ENCODE data around the gene SOSTDC1.
"Not testable (repeated sequence)": the region's sequence is repeated elsewhere in the genome, so short reads cannot be mapped to it uniquely, and the experiment has no call there.

The SOSTDC1 gene, protein sequence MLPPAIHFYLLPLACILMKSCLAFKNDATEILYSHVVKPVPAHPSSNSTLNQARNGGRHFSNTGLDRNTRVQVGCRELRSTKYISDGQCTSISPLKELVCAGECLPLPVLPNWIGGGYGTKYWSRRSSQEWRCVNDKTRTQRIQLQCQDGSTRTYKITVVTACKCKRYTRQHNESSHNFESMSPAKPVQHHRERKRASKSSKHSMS

DNA sequence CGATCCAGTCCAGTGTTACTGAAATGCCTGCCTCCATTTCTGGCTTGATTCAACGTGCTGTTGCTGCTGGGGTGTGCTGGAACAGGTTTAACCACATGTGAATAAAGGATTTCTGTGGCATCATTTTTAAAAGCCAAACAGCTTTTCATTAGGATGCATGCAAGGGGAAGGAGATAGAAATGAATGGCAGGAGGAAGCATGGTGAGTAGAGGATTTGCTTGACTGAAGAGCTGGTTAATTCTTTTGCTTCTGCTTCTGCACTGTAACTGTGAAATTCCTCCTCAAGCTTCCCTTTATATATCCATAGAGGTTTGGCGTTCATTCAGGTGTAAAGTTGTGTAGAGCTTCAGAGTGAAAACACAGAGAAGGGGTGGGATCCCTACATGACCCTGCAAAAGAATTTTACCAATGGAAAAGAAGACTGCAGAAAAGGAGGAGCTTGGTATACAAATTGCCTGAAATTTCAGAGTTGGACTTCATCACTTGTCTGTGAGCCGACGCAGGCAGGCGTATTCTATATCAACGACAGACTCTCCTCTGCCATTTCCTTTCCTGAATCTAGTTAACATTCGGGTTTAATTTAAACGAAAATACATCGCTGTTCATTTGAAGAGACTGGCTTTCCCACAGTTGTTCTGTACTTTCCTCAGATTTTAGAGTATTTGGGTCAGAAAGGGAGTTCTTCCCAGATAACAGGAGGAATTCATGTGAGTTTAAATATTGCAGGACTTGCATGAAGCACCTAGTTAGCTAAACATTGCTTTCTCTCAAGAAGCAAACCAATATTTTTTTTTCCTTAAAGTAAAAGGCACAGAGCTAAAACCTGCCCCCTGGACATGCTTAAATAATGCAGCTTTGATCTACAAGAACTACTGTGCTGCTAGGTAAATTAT, at the start of gene SOSTDC1:
Gene SOSTDC1 (minus strand): TSS at position 270 of the 893 bp plus-strand sequence. CDS start 70 bp downstream, at position 200.
- no peak for DNase-seq

DNA sequence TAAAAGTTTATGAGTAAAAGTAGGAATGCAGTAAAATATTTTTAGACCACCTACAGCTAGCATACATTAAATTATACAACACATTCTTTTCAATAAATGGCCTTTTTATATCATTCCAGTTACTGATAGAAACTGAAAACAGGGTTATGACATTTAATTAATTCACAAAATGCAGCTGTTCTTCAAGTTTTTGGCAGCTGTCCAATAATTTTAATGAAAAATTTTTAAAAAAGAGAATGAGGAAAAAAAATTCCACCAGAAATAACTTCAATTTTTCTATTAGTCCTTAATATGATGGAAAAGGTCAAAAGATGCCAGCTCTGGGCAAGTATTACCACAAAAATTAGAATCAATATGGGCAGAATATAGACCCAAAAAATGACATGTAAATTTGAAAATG, 49.2 kb upstream of the SOSTDC1 start:
- DNase-seq, result no peak

DNA sequence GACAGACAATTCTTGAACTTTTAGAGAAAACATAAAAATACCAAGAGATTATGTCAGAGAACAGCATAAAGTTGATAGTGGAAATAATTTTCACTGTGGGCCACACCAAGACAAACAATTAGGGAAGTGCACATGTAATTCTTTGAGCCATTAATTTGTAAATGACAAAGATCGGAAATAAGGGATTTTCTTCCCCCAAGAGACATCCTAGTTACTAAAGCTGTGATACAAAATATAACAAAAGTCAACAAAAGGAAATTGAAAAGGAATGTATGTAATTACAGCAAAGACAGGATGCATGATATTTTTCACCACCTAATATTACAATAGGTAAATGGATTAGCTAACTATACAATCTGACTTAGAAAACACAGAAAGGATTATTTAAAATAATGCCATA, 48.7 kb upstream of the SOSTDC1 start:
- no peak for DNase-seq

DNA sequence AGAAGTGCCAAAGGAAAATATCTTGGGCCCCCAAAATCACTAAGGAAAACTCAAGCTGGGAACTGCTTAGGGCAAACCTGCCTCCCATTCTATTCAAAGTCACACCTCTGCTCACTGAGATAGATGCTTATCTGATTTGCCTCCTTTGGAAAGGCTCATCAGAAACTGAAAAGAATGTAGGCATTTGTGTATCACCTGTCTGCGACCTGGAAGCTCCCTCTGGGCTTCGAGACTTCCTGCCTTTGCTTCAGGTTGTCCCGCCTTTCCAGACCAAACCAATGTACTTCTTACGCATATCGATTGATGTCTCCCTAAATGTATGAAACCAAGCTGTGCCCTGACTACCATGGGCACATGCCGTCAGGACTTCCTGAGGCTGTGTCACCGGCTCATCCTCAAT, 46.6 kb upstream of the SOSTDC1 start:
- no peak for DNase-seq

DNA sequence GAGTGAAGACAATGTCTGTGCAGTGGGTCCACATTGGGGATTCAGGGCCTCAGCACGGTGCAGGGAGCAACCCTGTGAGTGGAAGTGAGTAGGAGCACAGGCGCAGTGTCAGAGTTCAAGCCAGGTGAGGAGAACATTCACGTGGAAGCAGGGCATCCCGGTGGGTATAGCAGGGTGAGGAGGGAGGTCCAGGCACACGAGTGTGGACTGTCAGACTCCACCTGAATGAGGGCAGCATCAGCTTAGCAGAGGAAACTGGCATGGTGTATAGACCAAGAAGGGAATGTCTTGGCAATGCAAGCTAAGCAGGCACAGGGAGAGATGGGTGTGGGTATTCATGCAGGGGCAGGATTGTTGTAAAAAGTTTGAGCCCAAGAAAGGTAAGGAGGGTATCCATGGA, 45.8 kb upstream of the SOSTDC1 start:
- no peak for DNase-seq

DNA sequence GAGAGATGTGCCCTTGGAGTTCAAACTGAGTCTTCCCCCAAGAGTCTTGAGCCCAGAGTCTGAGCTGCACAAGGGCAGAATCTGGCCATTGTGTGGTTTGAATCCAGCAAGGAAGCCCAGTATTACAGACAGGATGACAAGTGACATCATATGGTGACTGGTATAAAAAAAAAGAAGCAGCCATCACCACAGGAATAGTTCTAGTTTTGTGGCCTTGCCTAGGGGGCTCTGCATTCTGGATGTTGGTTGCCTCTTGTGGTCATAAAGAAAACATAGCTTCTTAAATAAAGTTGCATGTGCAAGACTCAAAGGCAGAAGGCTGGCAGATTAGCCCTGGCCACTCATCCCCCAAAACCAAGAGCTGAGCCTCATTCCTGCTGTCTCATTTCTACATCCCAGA, 44.3 kb upstream of the SOSTDC1 start:
- no peak for DNase-seq

DNA sequence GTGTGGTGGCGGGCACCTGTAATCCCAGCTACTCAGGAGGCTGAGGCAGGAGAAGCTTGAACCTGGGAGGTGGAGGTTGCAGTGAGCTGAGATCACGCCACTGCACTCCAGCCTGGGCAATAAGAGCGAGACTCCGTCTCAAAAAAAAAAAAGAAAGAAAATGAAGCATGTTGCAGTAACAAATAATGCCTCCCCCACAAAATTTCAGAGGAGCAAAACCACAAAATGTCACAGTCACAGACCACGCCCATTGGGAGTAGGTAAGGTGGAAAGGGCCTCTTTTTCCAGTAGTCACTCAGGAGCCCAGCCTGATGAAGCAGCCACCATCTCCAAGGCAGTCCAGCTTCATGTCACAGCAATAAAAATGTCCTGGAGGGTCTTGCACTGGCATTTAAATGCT, 40.9 kb upstream of the SOSTDC1 start:
- not testable (repeated sequence) for DNase-seq

DNA sequence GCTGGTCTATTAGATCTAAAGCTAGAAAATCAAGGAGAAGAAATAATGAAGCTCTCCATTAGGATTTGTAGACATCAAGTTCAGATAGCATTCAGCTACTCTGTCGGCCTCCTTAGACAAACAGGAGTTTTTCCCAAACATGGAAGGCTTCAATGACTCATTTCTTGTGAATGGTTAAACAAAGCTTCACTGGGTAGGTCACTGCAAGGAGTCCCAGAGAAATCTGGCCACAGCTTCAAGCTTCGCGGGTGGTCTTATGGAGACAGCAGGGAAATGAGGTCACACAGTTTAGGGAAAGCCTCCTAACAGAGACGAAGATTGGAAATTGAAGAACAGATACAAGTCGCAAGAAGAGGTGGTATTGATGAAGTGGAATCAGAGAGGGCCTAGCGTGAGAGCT, 38.5 kb upstream of the SOSTDC1 start:
- DNase-seq, result no peak

DNA sequence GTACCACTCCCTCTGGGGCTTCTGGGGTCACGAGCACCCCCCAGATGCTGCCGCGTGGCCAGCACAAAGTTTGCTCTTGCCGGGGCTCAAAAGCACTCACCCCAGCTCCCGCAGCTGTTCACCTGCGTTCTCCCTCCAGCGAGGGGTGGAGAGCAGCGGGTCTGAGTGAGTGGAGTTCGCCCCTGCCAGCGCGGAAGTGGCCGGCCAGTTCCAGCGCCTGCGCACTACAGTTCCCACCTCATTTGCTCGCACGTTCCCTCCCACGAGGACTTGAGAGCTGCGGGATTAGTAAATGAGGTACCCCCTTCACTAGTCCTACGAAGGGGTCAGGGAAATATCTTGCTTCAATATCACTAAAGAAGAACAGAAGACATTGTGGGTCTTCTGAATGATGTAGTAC, 36.8 kb upstream of the SOSTDC1 start:
- no peak for DNase-seq

DNA sequence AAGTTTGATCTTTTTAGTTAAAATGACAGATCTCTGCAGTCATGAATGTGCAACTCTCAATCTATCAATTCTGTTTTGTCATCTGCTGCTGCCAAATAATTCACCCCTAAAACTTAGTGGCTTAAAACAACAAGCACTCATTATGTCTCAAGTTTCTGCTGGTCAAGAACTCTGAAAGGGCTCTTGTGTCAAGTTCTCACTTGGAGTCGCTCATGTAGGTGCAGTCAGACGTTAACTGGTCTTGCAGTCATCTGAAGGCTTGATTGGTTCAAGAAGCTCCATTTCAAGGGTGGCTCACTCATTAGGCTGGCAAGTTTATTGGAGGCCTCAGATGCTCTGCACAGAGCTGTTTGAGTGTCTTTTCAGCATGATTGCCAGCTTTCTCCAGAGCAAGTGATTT, 32.6 kb upstream of the SOSTDC1 start:
- DNase-seq, result no peak

DNA sequence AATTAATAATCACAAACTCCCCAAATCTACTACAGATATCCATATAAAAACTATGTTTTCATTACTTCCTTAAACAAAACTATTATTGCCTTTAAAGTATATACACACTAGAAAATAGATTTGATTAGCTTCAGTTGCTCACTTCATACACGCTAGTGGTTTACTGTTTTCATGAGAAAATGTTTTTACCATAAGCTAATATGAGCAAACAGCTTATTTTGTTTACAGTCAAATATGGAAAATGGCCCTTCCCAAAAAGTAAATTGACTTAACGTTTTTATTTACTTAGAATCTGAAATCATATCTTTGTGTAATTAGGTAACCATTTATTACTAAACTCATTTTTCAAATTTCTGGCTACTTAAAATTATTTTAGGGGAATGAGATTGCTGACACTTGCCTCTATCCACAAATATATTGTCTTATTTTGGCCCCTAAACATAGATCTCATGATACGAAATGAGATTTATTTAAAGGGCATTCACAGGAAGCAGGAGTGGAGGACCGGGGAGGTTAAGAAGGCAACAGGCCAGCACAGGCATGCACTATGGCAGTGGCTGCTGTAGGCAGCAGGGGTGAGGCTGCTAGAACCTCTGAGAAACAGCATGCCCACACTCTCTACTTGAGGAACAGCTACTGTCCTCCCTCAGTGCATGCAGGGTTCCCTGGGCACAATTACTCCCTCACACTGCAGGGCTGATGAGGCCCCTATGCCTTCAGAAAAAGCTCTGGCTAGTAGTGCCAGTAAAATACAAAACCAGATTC, 29.6 kb upstream of the SOSTDC1 start:
- no peak for DNase-seq

DNA sequence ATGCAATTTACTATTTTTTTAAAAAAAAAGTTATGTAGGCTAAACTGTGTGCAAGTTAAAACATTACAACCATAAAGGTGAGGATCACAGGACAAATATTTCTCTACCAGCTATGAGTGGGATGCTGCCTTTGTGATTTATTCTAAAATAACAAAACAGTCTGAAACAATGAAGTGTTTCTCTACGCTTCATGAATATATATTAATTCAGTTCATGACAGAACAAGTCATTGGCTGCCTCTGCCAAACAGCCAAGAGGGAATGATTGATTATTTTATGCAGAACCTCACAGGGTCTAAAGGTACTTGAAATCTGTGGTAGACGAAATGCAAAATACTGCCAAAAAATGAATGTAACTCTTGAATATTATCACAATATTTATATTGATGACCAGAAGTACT, 29.0 kb upstream of the SOSTDC1 start:
- DNase-seq, result no peak

DNA sequence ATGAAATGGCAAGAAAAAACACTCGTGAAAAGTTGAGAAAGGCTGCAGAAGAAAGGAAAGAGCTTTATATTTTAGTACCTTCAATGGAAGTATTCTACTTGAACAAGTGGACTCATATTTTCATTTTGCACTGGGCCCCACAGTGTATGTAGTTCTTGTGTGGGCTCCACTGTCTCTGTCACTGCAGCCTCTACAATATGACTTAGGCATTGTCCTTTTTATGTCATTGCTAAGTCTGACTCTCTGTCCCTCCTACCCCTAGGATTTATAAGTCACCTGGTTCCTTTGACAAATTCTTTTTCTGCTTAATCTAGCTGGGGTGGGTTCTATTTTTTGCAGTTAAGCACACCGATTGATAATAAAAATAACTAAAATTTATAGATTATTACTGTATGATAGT, 27.7 kb upstream of the SOSTDC1 start:
- no peak for DNase-seq

DNA sequence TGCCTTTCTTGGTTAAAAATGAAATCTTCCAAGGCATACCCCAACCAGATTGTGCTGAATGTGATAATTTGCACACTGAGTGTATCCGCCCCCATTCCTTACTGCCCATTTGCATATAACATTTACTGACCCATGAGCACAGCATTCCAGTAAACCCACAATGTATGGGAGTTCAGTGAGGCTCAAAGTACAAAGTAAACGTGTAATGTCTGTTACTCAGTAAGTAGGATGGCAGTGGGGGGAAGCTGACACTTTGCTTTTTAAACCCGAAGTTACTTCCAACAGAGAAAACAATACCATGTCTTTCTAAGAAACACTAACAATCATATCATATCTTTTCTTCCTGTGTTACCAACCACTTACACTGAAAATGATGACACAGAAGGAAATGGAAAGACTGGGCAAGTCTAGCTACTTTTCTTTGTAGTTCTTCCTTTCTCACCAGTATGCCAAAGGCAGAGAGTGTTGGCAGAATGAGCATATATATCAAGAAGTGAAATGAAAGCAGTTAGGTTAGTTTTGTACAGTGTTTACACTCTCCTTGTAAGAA, 27.1 kb upstream of the SOSTDC1 start:
- no peak for DNase-seq

DNA sequence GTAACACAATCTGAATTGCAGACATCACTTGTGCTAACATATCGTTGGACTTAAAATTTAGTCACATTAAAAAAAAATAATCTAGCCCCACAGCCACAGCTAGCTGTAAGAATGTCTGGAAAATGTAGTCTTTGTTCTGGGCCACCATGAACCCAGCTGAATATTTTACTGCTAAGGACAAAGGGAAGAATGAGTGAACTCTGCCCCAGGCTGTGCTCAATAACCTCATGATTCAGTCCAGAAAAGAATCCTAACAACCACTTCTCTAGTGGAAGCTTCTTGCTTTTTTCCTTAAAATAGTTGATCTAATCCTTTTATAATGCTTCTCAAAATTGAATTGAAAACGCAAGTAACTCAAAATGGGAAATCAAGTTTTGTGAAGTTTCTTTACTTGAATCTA, 25.6 kb upstream of the SOSTDC1 start:
- no peak for DNase-seq

DNA sequence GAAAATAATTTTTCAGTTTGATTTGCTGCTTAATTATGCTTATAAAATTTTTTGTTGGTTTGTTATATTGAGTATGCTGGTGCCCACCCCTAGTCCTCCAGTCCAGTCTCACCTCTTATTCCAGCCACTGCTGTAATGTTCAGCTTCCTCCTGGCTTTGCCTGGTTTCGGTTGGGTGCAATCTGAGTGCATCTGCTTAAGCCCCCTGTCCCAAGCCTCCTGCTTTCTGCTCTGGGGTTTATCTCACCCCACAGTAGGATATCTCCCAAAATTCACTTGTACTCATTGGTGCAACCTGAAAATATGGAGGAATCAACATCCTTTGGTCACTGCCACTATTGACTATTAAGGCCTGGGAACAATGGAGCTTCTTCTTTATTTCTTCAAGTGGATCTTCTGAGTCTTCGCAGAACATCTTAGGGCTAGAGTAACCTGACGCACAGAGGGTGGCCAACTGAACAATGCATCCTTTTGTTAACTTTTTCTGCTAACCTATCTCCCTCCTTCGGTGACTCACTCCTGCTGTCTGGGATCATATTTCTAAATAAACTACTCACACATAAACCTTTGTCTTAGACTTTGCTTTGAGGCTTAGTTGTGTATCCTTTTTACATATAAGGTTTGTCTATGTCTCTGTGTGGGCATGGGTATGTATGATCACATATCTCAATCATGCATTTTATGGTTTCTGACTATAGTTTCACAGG, 19.1 kb upstream of the SOSTDC1 start:
- peak; percentile 2 for DNase-seq

DNA sequence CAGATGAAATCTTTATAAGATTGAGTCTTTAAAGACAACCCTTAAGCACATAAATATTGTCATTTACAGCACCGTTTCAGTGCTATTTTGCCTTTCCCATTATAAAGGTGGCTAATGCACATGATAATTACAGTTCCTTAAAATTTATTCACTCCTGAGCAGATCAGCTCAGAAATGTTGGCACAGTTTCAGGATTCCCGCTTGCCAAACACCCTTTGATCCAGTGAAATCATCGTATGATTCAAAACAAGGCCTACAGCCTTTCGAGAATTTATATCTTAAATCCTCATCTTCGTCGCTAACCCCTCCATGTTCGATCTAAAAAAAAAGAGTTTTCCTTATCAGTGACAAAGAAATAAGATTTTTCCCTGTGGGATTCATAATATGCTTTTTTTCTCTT, 14.1 kb upstream of the SOSTDC1 start:
- no peak for DNase-seq

DNA sequence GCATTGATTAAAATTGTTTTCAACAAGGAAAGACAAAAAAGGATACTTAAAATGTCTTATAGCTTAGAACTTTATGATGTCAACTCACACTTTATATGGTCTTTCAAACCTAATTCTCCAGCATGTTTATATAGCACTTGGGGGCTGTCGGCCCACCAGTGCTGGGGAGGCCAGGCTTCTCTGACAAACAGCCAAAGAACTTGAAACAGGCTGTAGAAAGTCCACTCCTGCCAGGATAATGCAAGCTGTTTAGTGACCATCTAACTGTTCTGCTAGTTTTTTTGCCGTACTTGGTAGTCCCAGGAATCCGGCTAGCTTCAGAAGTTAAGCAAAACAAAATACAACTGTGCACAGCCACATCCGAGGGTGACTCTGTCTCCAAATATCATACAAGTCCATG, 13.6 kb upstream of the SOSTDC1 start:
- no peak for DNase-seq

DNA sequence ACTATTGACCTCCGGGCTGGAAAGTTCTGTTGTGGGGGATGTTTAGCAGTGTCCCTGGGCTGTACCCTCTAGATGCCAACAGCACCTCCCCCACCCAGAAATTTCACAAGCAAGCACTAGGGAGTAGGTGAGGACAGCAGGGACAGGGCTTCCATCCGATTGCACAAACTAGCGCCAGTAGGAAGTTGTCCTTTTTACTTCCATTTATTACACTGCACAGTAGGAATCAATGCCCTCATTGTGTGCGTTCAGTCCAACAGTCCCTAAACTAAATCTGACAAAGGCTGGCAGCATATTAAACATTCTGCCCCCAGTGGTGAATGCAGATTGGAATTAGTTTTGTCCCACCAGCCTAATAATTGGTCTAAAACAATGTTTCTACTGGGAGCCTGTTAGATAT, 6.4 kb upstream of the SOSTDC1 start:
- no peak for DNase-seq

DNA sequence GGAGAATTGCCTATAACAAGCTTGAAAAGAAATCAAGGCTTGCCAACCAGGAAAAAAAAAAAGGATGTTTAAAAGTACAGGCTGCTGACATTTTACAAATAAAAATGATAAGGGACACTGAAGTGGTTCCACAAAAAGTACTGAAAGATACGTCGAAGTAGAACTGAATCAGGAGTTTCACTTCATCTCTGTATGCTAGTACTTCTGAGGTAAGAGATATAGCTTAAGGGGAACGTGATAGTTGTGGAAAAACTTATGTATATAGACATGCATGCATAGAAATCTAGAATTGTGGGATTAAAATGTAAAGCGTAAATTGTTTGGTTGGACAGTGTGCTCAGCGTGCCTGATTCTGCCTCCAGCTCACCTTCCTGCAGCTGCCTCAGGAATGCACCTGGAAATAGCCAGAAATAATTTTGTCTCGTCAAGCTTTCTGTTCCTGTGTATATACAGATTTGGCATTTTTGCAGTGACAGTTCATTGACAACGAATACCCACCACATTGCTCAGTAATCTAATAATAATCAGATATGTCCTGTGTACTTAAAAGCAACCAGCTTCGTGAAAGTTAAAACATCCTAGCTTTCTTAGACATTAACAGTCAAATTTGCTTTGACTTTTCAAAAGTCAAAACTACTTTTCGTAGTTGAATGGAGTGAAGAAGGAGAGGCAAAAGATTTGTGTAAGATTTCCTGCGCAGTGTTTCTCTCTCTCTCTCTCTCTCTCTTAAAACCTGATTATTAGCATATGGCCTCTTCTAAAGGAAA, 1.4 kb downstream of the SOSTDC1 start:
- no peak for DNase-seq

DNA sequence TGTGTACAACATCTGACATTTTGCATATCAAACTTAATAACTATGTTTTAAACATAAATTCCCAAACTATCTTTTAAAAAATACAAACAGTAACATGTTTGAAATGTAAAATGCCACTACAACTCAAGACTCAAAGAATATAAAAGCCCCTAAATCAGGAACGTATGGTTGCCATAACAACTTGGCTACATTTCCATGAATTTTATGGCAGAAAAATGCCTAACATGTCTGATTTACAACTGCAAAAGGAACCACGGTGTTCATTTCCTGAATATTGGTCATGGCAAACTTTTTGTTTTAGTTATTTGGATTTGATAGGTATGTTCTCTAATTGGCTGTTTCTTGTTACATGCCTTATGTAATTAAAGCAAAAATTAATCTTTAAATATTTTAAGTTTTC, 2.0 kb downstream of the SOSTDC1 start:
- no peak for DNase-seq

DNA sequence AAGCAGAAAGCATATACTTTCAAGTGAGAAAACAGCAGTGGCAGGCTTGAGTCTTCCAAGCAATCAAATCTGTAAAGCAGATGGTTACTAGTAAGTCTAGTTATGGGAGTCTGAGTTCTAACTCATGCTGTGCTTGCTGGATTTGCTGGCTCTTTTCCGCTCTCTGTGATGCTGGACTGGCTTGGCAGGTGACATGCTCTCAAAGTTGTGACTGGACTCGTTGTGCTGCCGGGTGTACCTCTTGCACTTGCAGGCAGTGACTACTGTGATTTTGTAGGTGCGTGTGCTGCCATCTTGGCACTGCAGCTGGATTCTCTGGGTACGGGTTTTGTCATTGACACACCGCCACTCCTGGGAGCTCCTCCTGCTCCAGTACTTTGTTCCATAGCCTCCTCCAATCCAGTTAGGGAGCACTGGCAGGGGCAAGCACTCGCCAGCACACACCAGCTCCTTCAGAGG, 3.1 kb downstream of the SOSTDC1 start:
- DNase-seq, result no peak
